Stimulated activated CD4-positive, alpha-beta T cell treated with anti-CD3 and anti-CD28 coated beads, Interleukin-4, amount 100 ng/mL, for 4 hours (primary cell): Measurements from ENCODE around the gene NDRG4.

Experiments
- DNase-seq, 2 experiments: peaks; one replicate each; pipeline ENCODE4 v3.0.0-alpha.2; 2020

Gene NDRG4

GRCh38 chr16:58499615-58500351, at the start of gene NDRG4:
Gene NDRG4, plus strand, starts transcription at chr16:58500143. Its CDS starts 106 bp downstream, at chr16:58500249.
- DNase-seq = peak in 1 of 2 experiments; percentile 11

GRCh38 chr16:58450590-58450989, 49.4 kb upstream of the NDRG4 start:
- no peak for DNase-seq

- DNase-seq = no peak
Observed at GRCh38 chr16:58451265-58451689, 48.7 kb upstream of the NDRG4 start.

GRCh38 chr16:58451945-58452401, 48.0 kb upstream of the NDRG4 start:
- DNase-seq = no peak

GRCh38 chr16:58452640-58453039, 47.3 kb upstream of the NDRG4 start:
- no peak for DNase-seq

- no peak for DNase-seq
Observed at GRCh38 chr16:58454178-58454577, 45.8 kb upstream of the NDRG4 start.

- no peak for DNase-seq
Observed at GRCh38 chr16:58454856-58455255, 45.1 kb upstream of the NDRG4 start.

- DNase-seq = no peak
Observed at GRCh38 chr16:58455750-58456149, 44.2 kb upstream of the NDRG4 start.

GRCh38 chr16:58456193-58456592, 43.8 kb upstream of the NDRG4 start:
- no peak for DNase-seq

GRCh38 chr16:58458606-58459343, 41.2 kb upstream of the NDRG4 start:
- no peak for DNase-seq

GRCh38 chr16:58459344-58460218, 40.4 kb upstream of the NDRG4 start:
- DNase-seq = peak; percentile 26 to 72

- DNase-seq = no peak
Observed at GRCh38 chr16:58460219-58460610, 39.7 kb upstream of the NDRG4 start.

GRCh38 chr16:58461056-58461455, 38.9 kb upstream of the NDRG4 start:
- DNase-seq = no peak

- DNase-seq = no peak
Observed at GRCh38 chr16:58461640-58462039, 38.3 kb upstream of the NDRG4 start.

- DNase-seq = no peak
Observed at GRCh38 chr16:58462089-58462488, 37.9 kb upstream of the NDRG4 start.

GRCh38 chr16:58462499-58462996, 37.4 kb upstream of the NDRG4 start:
- no peak for DNase-seq

- peak; percentile 12 to 25 for DNase-seq
Observed at GRCh38 chr16:58462997-58463941, 36.7 kb upstream of the NDRG4 start.

- peak in 1 of 2 experiments; percentile 21 for DNase-seq
Observed at GRCh38 chr16:58464047-58464915, 35.7 kb upstream of the NDRG4 start.

GRCh38 chr16:58464916-58465731, 34.8 kb upstream of the NDRG4 start:
- no peak for DNase-seq

- no peak for DNase-seq
Observed at GRCh38 chr16:58465817-58466216, 34.1 kb upstream of the NDRG4 start.
